HUDEP-2 (cell line): ENCODE measurements around the gene PRMT3.
"Not testable (repeated sequence)": the region's sequence is repeated elsewhere in the genome, so short reads cannot be mapped to it uniquely, and the experiment has no call there.

Experiments used
- DNase-seq, 76 experiments: peaks; one replicate each; lab custom pipeline; 2025; ENCODE audit not compliant: unreplicated experiment in 76 of 76; lab: John Stamatoyannopoulos, UW

PRMT3 gene

GRCh38 chr11:20373568-20374209 lies 13.8 kb upstream of the PRMT3 start:
- DNase-seq, result no peak

GRCh38 chr11:20374741-20375300 lies 12.7 kb upstream of the PRMT3 start:
- no peak for DNase-seq

- DNase-seq, result no peak
Observed at GRCh38 chr11:20376162-20376730, 11.3 kb upstream of the PRMT3 start.

- not testable (repeated sequence) for DNase-seq
Observed at GRCh38 chr11:20385996-20386395, 1.5 kb upstream of the PRMT3 start.

GRCh38 chr11:20388096-20389055 lies 860 bp downstream of the PRMT3 start:
- DNase-seq, result peak in 18 of 76 experiments; percentile 6 to 52 (median 30)

GRCh38 chr11:20397281-20397680 lies 9.8 kb downstream of the PRMT3 start:
- DNase-seq, result peak in 31 of 76 experiments; percentile 5 to 60 (median 29)

GRCh38 chr11:20399498-20399897 lies 12.0 kb downstream of the PRMT3 start:
- DNase-seq, result no peak

GRCh38 chr11:20403059-20403458 lies 15.5 kb downstream of the PRMT3 start:
- DNase-seq, result no peak

DNA sequence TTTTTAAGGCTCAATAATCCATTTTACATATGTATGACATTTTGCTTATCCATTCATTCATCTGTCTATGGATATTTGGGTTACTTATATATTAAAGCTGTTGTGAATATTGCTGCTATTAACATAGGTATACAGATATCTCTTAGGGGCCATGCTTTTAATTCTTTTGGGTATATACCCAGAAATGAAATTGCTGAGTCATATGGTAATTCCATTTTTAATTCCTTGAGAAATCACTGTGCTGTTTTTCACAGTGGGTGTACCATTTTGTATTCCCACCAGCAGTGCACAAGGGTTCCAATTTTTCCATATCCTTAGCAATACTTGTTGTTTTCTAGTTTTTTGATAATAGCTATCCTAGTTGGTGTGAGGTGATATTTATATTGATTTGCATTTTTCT lies 19.0 kb downstream of the PRMT3 start:
- no peak for DNase-seq

DNA sequence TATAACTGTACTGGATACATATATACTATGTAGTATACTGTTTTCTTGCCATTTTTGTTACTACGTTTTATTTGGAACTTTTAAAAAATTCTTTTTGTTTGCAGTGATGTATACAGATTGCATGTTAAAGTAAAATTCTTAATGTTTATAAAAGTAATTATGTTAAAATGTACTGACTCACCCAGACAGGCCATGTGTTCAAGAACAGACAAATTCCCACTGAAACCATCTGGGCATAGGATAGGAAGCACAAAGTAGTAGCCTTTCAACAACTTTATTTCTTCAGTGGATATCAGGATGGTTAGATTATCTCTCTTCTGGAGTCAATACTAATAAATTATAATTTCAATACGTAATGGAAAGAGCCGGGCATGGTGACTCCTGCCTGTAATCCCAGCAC lies 19.8 kb downstream of the PRMT3 start:
- no peak for DNase-seq

- no peak for DNase-seq
Observed at GRCh38 chr11:20415432-20415831, 27.9 kb downstream of the PRMT3 start.

- peak in 1 of 76 experiments; percentile 1 for DNase-seq
Observed at GRCh38 chr11:20417771-20418170, 30.3 kb downstream of the PRMT3 start.

DNA sequence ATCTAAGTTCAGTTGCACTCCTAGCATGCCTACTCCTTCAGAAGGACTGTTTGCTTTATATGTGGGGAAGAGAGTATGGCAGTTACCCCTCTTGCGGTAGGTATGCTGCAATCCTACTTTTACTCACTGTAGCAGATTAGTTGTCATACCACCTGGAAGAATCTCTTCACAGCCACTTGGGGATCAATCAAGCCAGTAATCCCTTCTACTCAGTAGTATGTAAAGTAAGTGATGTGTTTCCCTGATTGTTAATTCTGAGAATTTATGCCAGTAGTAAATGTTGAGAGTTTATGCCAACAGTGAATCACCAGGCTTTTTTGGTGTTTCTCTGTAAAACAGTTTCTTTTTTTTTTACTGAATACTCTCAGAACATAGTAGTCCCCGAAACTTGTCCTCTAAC lies 34.4 kb downstream of the PRMT3 start:
- no peak for DNase-seq

GRCh38 chr11:20429216-20429615 lies 41.7 kb downstream of the PRMT3 start:
- no peak for DNase-seq

- DNase-seq, result no peak
Observed at GRCh38 chr11:20438637-20439036, 51.1 kb downstream of the PRMT3 start.

- peak in 21 of 76 experiments; percentile 2 to 47 (median 23) for DNase-seq
Observed at GRCh38 chr11:20443596-20443995, 56.1 kb downstream of the PRMT3 start.

GRCh38 chr11:20444535-20444934 lies 57.0 kb downstream of the PRMT3 start:
- no peak for DNase-seq

DNA sequence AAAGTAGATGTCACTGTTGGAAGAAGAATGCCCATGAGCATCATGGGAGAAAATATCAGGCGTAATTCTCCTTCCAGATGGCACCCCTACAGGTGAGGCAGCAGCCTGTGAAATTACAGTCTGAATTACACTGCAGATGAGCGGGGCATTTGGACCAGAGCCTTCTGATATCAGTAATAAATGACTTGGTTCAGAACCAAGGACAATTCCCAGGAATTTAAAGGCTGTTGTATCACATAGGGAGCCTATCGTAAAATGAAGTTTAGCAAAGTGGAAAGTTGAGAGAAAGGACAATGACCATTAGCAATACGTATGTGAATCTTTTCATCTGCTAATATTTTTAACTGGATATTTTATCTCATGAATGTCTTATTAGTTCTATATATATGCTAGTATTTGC lies 61.3 kb downstream of the PRMT3 start:
- DNase-seq, result no peak

GRCh38 chr11:20450829-20451228 lies 63.3 kb downstream of the PRMT3 start:
- no peak for DNase-seq

DNA sequence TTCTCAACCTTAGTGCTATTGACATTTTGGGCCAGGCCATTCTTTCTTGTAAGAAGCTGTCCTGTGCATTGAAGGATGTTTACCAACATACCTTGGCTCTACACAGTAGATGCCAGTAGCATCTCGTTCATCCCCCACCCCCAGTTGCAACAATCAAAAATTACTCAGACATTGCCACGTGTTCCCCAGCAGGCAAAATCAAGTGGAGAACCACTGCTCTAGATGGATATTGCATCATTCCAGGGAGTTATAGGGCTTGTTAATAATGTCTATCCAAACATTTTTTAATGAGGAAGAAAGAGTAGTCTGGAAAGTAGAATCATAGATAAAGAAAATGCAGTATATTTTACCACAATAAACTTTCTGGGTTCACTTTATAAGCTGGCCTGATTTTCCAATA lies 64.1 kb downstream of the PRMT3 start:
- no peak for DNase-seq

- no peak for DNase-seq
Observed at GRCh38 chr11:20452585-20452984, 65.1 kb downstream of the PRMT3 start.
